ENCODE data around the gene SNED1.

The SNED1 gene

GRCh38 chr2:241047253-241048010 is 49.0 kb downstream of the SNED1 start:
- Histone ChIP-seq H3K9me3 (ENCODE audit: low read depth, low read length) (no peaks in the 10 kb centered on the region), H3K4me3 (no peak overlapping the region), H3K27ac (no peak overlapping the region), H3K36me3 (ENCODE audit: insufficient read depth, low read length) (no peaks in the 10 kb centered on the region), H3K9ac (ENCODE audit: insufficient read length) (no peak overlapping the region)
- no peak for DNase-seq (ENCODE audit: low read depth, low spot score)
- TF ChIP-seq FOXP2 (optimal IDR thresholded peaks at IDR 0.05; ENCODE audit: control extremely low read depth, extremely low read length, insufficient read depth) (no peak), POLR2AphosphoS5 (IDR thresholded peaks at IDR 0.05; ENCODE audit: borderline replicate concordance, low read depth, low read length) (no peak), EZH2 (IDR thresholded peaks at IDR 0.05) (no peak)

- Histone ChIP-seq H3K9ac (ENCODE audit: insufficient read length) (no peak overlapping the region), H3K36me3 (ENCODE audit: insufficient read depth, low read length) (no peaks in the 10 kb centered on the region), H3K4me3 (no peak overlapping the region), H3K27ac (no peak overlapping the region), H3K9me3 (ENCODE audit: low read depth, low read length) (no peaks in the 10 kb centered on the region)
- DNase-seq (ENCODE audit: low read depth, low spot score), result no peak
- TF ChIP-seq POLR2AphosphoS5 (IDR thresholded peaks at IDR 0.05; ENCODE audit: borderline replicate concordance, low read depth, low read length) (no peak), EZH2 (IDR thresholded peaks at IDR 0.05) (no peak), FOXP2 (optimal IDR thresholded peaks at IDR 0.05; ENCODE audit: control extremely low read depth, extremely low read length, insufficient read depth) (no peak)
Observed at GRCh38 chr2:241048149-241048948, 49.9 kb downstream of the SNED1 start.

- Histone ChIP-seq H3K9ac (ENCODE audit: insufficient read length) (no peak overlapping the region), H3K4me3 (no peak overlapping the region), H3K9me3 (ENCODE audit: low read depth, low read length) (no peaks in the 10 kb centered on the region), H3K36me3 (ENCODE audit: insufficient read depth, low read length) (no peaks in the 10 kb centered on the region), H3K27ac (no peak overlapping the region)
- DNase-seq (ENCODE audit: low read depth, low spot score), result no peak
- TF ChIP-seq FOXP2 (optimal IDR thresholded peaks at IDR 0.05; ENCODE audit: control extremely low read depth, extremely low read length, insufficient read depth) (no peak), EZH2 (IDR thresholded peaks at IDR 0.05) (no peak), POLR2AphosphoS5 (IDR thresholded peaks at IDR 0.05; ENCODE audit: borderline replicate concordance, low read depth, low read length) (no peak)
Observed at GRCh38 chr2:241048949-241049343, 50.5 kb downstream of the SNED1 start.

- TF ChIP-seq FOXP2 (optimal IDR thresholded peaks at IDR 0.05; ENCODE audit: control extremely low read depth, extremely low read length, insufficient read depth) (no peak), EZH2 (IDR thresholded peaks at IDR 0.05) (no peak), POLR2AphosphoS5 (IDR thresholded peaks at IDR 0.05; ENCODE audit: borderline replicate concordance, low read depth, low read length) (no peak)
- no peak overlapping the region for H3K27ac ChIP-seq
- DNase-seq (ENCODE audit: low read depth, low spot score), result no peak
- H3K4me3 ChIP-seq, result no peak overlapping the region
- H3K9ac ChIP-seq (ENCODE audit: insufficient read length), result no peak overlapping the region
- H3K36me3 ChIP-seq (ENCODE audit: insufficient read depth, low read length), result no peaks in the 10 kb centered on the region
- no peaks in the 10 kb centered on the region for H3K9me3 ChIP-seq (ENCODE audit: low read depth, low read length)
Observed at GRCh38 chr2:241049739-241050623, 51.6 kb downstream of the SNED1 start.

GRCh38 chr2:241050624-241051577 is 52.5 kb downstream of the SNED1 start:
- Histone ChIP-seq H3K36me3 (ENCODE audit: insufficient read depth, low read length) (no peaks in the 10 kb centered on the region), H3K4me3 (no peak overlapping the region), H3K9ac (ENCODE audit: insufficient read length) (no peak overlapping the region), H3K27ac (no peak overlapping the region), H3K9me3 (ENCODE audit: low read depth, low read length) (no peaks in the 10 kb centered on the region)
- no peak for TF ChIP-seq EZH2 (IDR thresholded peaks at IDR 0.05)
- no peak for TF ChIP-seq FOXP2 (optimal IDR thresholded peaks at IDR 0.05; ENCODE audit: control extremely low read depth, extremely low read length, insufficient read depth)
- TF ChIP-seq POLR2AphosphoS5 (IDR thresholded peaks at IDR 0.05; ENCODE audit: borderline replicate concordance, low read depth, low read length), result no peak
- DNase-seq (ENCODE audit: low read depth, low spot score), result no peak

- no peaks in the 10 kb centered on the region for H3K36me3 ChIP-seq (ENCODE audit: insufficient read depth, low read length)
- H3K4me3 ChIP-seq, result no peak overlapping the region
- no peak for DNase-seq (ENCODE audit: low read depth, low spot score)
- no peaks in the 10 kb centered on the region for H3K9me3 ChIP-seq (ENCODE audit: low read depth, low read length)
- no peak overlapping the region for H3K27ac ChIP-seq
- no peak overlapping the region for H3K9ac ChIP-seq (ENCODE audit: insufficient read length)
- TF ChIP-seq EZH2 (IDR thresholded peaks at IDR 0.05) (no peak), POLR2AphosphoS5 (IDR thresholded peaks at IDR 0.05; ENCODE audit: borderline replicate concordance, low read depth, low read length) (no peak), FOXP2 (optimal IDR thresholded peaks at IDR 0.05; ENCODE audit: control extremely low read depth, extremely low read length, insufficient read depth) (no peak)
Observed at GRCh38 chr2:241051578-241052487, 53.4 kb downstream of the SNED1 start.
